ENCODE data around the gene DMBX1.

DMBX1 gene

GRCh38 chr1:46508757-46509156 is 19.1 kb downstream of the DMBX1 start:
- no peak for DNase-seq

GRCh38 chr1:46510341-46510997 is 20.8 kb downstream of the DMBX1 start:
- DNase-seq: no peak

- DNase-seq: no peak
These were observed 21.3 kb downstream of the DMBX1 start for GRCh38 chr1:46510998-46511365.

GRCh38 chr1:46512135-46512791 is 22.6 kb downstream of the DMBX1 start:
- no peak for DNase-seq

- no peak for DNase-seq
These were observed 23.2 kb downstream of the DMBX1 start for GRCh38 chr1:46512792-46513190.

- DNase-seq: no peak
These were observed 23.9 kb downstream of the DMBX1 start for GRCh38 chr1:46513536-46513935.

GRCh38 chr1:46515576-46515975 is 25.9 kb downstream of the DMBX1 start:
- DNase-seq: no peak

GRCh38 chr1:46516200-46516950 is 26.7 kb downstream of the DMBX1 start:
- DNase-seq: no peak

GRCh38 chr1:46517010-46517600 is 27.5 kb downstream of the DMBX1 start:
- DNase-seq: no peak

GRCh38 chr1:46517932-46518498 is 28.4 kb downstream of the DMBX1 start:
- DNase-seq: no peak

- DNase-seq: no peak
These were observed 29.6 kb downstream of the DMBX1 start for GRCh38 chr1:46519209-46519608.

GRCh38 chr1:46520063-46520911 is 30.7 kb downstream of the DMBX1 start:
- no peak for DNase-seq

- no peak for DNase-seq
These were observed 31.8 kb downstream of the DMBX1 start for GRCh38 chr1:46521414-46521813.

GRCh38 chr1:46522184-46522968 is 32.7 kb downstream of the DMBX1 start:
- no peak for DNase-seq

GRCh38 chr1:46522969-46523320 is 33.3 kb downstream of the DMBX1 start:
- DNase-seq: no peak

GRCh38 chr1:46523496-46524353 is 34.1 kb downstream of the DMBX1 start:
- no peak for DNase-seq

GRCh38 chr1:46524843-46525242 is 35.2 kb downstream of the DMBX1 start:
- DNase-seq: no peak

GRCh38 chr1:46525253-46525983 is 35.8 kb downstream of the DMBX1 start:
- DNase-seq: no peak

- no peak for DNase-seq
These were observed 36.5 kb downstream of the DMBX1 start for GRCh38 chr1:46526013-46526690.
